Activated CD4-positive, alpha-beta T cell treated with anti-CD3 and anti-CD28 coated beads for 36 hours (primary cell): Measurements from ENCODE around the gene MILR1. TPM values are rescaled to one million over a fixed set of nuclear protein-coding genes. Genes with fewer than 3 reads are reported as not detected.
"Not testable (repeated sequence)": the region's sequence is repeated elsewhere in the genome, so short reads cannot be mapped to it uniquely, and the experiment has no call there.

Source experiments
- ATAC-seq: fragments of 200-7000 bp; cut with Tn5 transposase; one replicate; pipeline ENCODE4 v1.10.0; 2021; ENCODE audit warnings: mild to moderate bottlenecking, moderate library complexity
- CTCF ChIA-PET: fragments of 350-600 bp; sonication (Branson Sonifier 250); formaldehyde crosslinking; loops from one replicate; lab custom pipeline; 2021; ENCODE audit warnings: antibody characterized with exemption; lab: Charles Lee
- POLR2A ChIA-PET: fragments of 350-600 bp; sonication (Branson Sonifier 250); formaldehyde crosslinking; loops from one replicate; lab custom pipeline; 2021; ENCODE audit warnings: antibody characterized with exemption, inconsistent platforms; lab: Charles Lee
- DNase-seq: peaks from one replicate; pipeline ENCODE4 v3.0.0-alpha.2; 2020
- H3K27ac Mint-ChIP-seq: one replicate; pipeline ENCODE4 v1.8.0; 2021; ENCODE audit warnings: mixed read lengths
- H3K27me3 Mint-ChIP-seq: one replicate; pipeline ENCODE4 v1.8.0; 2021; ENCODE audit warnings: mixed read lengths
- H3K36me3 Mint-ChIP-seq: one replicate; pipeline ENCODE4 v1.8.0; 2021; ENCODE audit warnings: low read depth, mixed read lengths
- H3K4me1 Mint-ChIP-seq: one replicate; pipeline ENCODE4 v1.8.0; 2021; ENCODE audit warnings: mixed read lengths
- H3K4me3 Mint-ChIP-seq: one replicate; pipeline ENCODE4 v1.8.0; 2021; ENCODE audit warnings: mild to moderate bottlenecking, moderate library complexity, mixed read lengths
- H3K9me3 Mint-ChIP-seq: one replicate; pipeline ENCODE4 v1.8.0; 2021; ENCODE audit warnings: low read depth, mixed read lengths
- intact Hi-C, 2 experiments: fragments of 100-400 bp; cut with DNase I in 1 of 2; cut with micrococcal nuclease in 1 of 2; formaldehyde crosslinking; loops; one replicate each; pipeline versions ENCODE4 v1.14.2 to v1.15.1; 2022 to 2024; cut with DNase I, micrococcal nuclease
- total RNA-seq, 2 experiments: library from RNA; stranded (reverse); gene quantifications; one replicate each; pipeline ENCODE4 v1.2.3, GENCODE V29; 2021

Gene MILR1
- total RNA-seq, 2 experiments from 2014 or later, result 0.30 TPM; not detected in 1

GRCh38 chr17:64428406-64428805 lies 20.5 kb upstream of the MILR1 start:
- intact Hi-C loops, result no loop called here
- no peak for ATAC-seq
- CTCF ChIA-PET, result interaction anchor here (1.7 to 3.0 kb wide), 2 partner anchors 9 to 63 kb away, joined by 12 to 24 read pairs; no protein-coding TSS in a partner anchor
- H3K4me3 Mint-ChIP-seq, result no peak overlapping the region
- H3K4me1 Mint-ChIP-seq, result no peaks in the 10 kb centered on the region
- DNase-seq, result no peak
- no peaks in the 10 kb centered on the region for H3K9me3 Mint-ChIP-seq
- no peak overlapping the region for H3K27ac Mint-ChIP-seq
- H3K27me3 Mint-ChIP-seq, result no peaks in the 10 kb centered on the region
- POLR2A ChIA-PET, result no interaction called here
- no peaks in the 10 kb centered on the region for H3K36me3 Mint-ChIP-seq

- DNase-seq, H3K36me3 Mint-ChIP-seq, H3K27ac Mint-ChIP-seq, H3K9me3 Mint-ChIP-seq, H3K4me3 Mint-ChIP-seq, H3K27me3 Mint-ChIP-seq, intact Hi-C loops, H3K4me1 Mint-ChIP-seq: not testable (repeated sequence)
- ATAC-seq, result peak; percentile 42
- CTCF ChIA-PET, result interaction anchor here (0.8 to 2.4 kb wide), 3 partner anchors 8 to 194 kb away, joined by 3 to 24 read pairs (median 8); no protein-coding TSS in a partner anchor
- POLR2A ChIA-PET, result interaction anchor here (0.6 kb wide), 1 partner anchor 22 kb away, joined by 8 read pairs; no protein-coding TSS in a partner anchor
These were observed 18.9 kb upstream of the MILR1 start for GRCh38 chr17:64430036-64430435.

DNA sequence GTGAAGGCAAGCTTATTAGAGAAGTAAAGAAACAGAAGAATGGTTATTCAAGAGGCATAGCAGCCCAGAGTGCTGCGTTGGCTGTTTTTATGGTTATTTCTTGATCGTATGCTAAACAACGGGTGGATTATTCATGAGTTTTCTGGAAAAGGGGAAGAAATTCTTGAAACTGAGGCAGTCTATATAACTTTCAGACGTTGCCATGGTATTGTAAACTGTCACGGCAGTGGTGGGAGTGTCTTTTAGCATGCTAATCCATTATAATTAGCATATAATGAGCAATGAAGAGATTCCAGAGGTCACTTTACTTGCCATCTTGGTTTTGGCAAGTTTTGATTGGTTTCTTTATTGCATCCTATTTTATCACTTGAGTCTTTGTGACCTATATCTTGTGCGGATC lies 17.4 kb upstream of the MILR1 start:
- Mint-ChIP-seq H3K4me3 (no peak overlapping the region), H3K36me3 (no peaks in the 10 kb centered on the region), H3K27ac (no peak overlapping the region), H3K4me1 (no peaks in the 10 kb centered on the region), H3K27me3 (no peaks in the 10 kb centered on the region), H3K9me3 (peaks cover 4% of the 10 kb centered on the region)
- ChIA-PET POLR2A (no interaction called here), CTCF (interaction anchor here (2.4 kb wide), 1 partner anchor 10 kb away, joined by 8 read pairs; no protein-coding TSS in a partner anchor)
- DNase-seq (no peak), ATAC-seq (no peak)
- intact Hi-C loops, result no loop called here

DNA sequence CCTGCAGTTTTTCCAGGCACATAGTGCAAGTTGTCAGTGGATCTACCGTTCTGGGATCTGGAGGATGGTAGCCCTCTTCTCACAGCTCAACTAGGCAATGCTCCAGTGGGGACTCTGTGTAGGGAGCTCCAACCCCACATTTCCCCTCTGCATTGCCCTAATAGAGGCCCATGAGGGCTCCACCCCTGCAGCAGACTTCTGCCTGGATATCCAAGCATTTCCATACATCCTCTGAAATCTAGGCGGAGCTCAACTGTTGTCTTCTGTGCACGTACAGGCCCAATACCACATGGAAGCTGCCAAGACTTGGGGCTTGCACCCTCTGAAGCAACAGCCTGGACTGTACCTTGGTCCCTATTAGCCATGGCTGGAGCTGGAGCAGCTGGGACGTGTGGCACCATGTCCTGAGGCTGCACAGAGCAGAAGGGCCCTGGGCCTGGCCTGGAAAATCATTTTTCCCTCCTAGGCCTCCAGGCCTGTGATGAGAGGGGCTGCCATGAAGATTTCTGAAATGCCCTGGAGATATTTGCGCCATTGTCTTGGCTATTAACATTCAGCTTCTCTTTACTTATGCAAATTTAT lies 10.9 kb upstream of the MILR1 start:
- CTCF ChIA-PET, result interaction anchor here (0.9 to 1.1 kb wide), 3 partner anchors 27 to 117 kb away, joined by 3 read pairs; no protein-coding TSS in a partner anchor
- DNase-seq, result no peak
- POLR2A ChIA-PET, result interaction anchor here (0.7 kb wide), 1 partner anchor 10 kb away, joined by 9 read pairs; no protein-coding TSS in a partner anchor
- H3K27ac Mint-ChIP-seq, result no peak overlapping the region
- H3K4me3 Mint-ChIP-seq, result no peak overlapping the region
- peaks cover 11% of the 10 kb centered on the region for H3K36me3 Mint-ChIP-seq
- H3K9me3 Mint-ChIP-seq, result peaks cover 28% of the 10 kb centered on the region
- no peak for ATAC-seq
- intact Hi-C loops, result no loop called here
- no peaks in the 10 kb centered on the region for H3K27me3 Mint-ChIP-seq
- peaks cover 18% of the 10 kb centered on the region for H3K4me1 Mint-ChIP-seq

DNA sequence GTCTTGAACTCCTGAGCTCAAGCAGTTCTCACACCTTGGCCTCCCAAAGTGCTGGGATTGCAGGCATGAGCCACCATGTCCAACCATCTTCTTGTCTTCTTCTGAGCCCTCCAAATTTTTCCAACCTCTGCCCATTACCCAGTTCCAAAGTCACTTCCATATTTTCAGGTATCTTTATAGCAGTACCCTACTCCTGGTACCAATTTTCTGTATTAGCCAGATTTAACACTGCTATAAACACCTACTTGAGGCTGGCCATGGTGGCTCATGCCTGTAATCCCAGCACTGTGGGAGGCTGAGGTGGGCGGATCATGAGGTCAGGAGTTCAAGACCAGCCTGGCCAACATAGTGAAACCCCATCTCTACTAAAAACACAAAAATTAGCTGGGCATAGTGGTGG lies 9.4 kb upstream of the MILR1 start:
- CTCF ChIA-PET, ATAC-seq: not testable (repeated sequence)

DNA sequence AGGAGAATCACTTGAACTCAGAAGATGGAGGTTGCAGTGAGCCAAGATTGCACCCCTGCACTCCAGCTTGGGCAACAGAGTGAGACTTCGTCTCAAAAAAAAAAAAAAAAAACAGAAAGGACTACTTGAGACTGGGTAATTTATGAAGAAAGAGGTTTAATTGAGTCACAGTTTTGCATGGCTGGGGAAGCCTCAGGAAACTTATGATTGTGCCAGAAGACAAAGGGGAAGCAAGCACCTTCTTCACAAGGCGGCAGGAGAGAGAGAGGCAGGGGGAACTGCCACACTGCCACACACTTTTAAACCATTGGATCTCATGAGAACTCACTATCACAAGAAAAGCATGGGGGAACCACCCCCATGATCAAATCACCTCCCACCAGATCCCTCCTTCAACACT lies 9.0 kb upstream of the MILR1 start:
- peaks cover 11% of the 10 kb centered on the region for H3K36me3 Mint-ChIP-seq
- ATAC-seq, result no peak
- H3K9me3 Mint-ChIP-seq, result peaks cover 25% of the 10 kb centered on the region
- intact Hi-C loops, result no loop called here
- no peak overlapping the region for H3K4me3 Mint-ChIP-seq
- H3K4me1 Mint-ChIP-seq, result peaks cover 20% of the 10 kb centered on the region
- CTCF ChIA-PET, result no interaction called here
- no peak for DNase-seq
- H3K27ac Mint-ChIP-seq, result no peak overlapping the region
- no peaks in the 10 kb centered on the region for H3K27me3 Mint-ChIP-seq
- POLR2A ChIA-PET, result no interaction called here

More for the DNA sequence above, 9.4 kb upstream of the MILR1 start:
- DNase-seq, H3K27me3 Mint-ChIP-seq, H3K4me3 Mint-ChIP-seq, POLR2A ChIA-PET, intact Hi-C loops, H3K27ac Mint-ChIP-seq: not testable (repeated sequence)
- peaks cover 20% of the 10 kb centered on the region for H3K4me1 Mint-ChIP-seq
- peaks cover 25% of the 10 kb centered on the region for H3K9me3 Mint-ChIP-seq
- peaks cover 11% of the 10 kb centered on the region for H3K36me3 Mint-ChIP-seq

DNA sequence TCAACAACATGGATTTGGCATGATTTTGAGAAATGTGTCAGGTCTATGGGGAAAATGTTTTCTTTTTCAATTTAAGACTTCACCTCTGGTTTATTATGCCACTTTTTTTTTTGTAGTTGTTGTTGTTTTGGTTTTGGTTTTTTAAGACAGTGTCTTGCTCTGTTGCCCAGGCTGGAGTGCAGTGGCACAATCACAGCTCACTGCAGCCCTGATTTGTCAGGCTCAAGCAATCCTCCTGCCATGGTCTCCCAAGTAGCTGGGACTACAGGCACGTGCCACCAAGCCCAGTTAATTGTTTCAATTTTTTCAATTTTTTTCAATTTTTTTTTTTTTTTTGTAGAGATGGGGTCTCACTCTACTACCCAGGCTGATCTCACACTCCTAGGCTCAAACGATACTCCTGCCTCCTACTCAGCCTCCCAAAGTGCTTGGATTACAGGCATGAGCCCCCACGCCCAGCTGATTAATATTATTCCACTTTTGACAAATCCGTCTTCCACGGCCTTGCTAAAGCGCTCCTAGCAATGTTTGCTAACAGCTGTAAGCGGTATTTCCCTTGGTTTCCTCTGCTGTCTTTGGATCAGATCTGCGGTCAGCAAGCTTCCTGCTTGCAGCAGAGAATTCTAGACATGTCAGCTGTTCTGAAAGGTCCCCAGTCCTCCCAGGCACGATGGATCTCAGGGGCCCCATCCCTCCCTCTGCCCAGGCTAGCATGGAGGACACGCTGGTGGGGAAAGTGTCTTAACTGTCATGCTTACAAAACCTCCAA lies 7.0 kb upstream of the MILR1 start:
- Mint-ChIP-seq H3K27ac (peak overlapping the region; percentile 61), H3K9me3 (peaks cover 24% of the 10 kb centered on the region), H3K4me1 (peaks cover 20% of the 10 kb centered on the region), H3K4me3 (no peak overlapping the region), H3K36me3 (peaks cover 10% of the 10 kb centered on the region), H3K27me3 (no peaks in the 10 kb centered on the region)
- DNase-seq (peak; percentile 37), ATAC-seq (peak; percentile 61)
- POLR2A ChIA-PET, result no interaction called here
- CTCF ChIA-PET, result interaction anchor here (0.7 kb wide), 1 partner anchor 13 kb away, joined by 3 read pairs; no protein-coding TSS in a partner anchor
- intact Hi-C loops, result no loop called here

DNA sequence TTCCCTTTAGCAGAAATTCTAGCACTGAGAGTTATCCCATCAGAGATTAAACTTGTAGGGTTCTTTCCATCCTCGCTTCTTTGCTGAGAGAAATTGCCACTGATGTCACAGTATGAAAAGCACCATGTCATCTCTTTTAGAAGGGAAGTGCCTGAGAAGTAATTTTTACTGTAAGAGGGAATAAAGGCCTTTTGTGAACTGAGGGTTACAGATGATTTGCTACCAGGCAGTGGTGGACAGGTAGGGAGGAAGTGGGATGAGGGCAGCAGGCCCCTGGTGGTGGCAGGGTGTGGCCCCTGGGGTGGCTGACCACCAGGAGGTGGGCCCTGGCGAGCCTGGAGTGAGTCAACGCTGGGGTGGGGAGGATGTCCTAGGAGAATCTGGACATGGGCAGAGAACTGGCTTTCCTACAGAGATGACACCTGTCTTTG lies 6.4 kb upstream of the MILR1 start:
- CTCF ChIA-PET, result interaction anchor here (0.7 kb wide), 1 partner anchor 12 kb away, joined by 3 read pairs; no protein-coding TSS in a partner anchor
- Mint-ChIP-seq H3K36me3 (peaks cover 6% of the 10 kb centered on the region), H3K27me3 (no peaks in the 10 kb centered on the region), H3K9me3 (peaks cover 19% of the 10 kb centered on the region), H3K4me3 (no peak overlapping the region), H3K27ac (peak overlapping the region; percentile 61), H3K4me1 (peaks cover 20% of the 10 kb centered on the region)
- DNase-seq, result no peak
- ATAC-seq, result peak; percentile 28
- POLR2A ChIA-PET, result no interaction called here
- intact Hi-C loops, result no loop called here

DNA sequence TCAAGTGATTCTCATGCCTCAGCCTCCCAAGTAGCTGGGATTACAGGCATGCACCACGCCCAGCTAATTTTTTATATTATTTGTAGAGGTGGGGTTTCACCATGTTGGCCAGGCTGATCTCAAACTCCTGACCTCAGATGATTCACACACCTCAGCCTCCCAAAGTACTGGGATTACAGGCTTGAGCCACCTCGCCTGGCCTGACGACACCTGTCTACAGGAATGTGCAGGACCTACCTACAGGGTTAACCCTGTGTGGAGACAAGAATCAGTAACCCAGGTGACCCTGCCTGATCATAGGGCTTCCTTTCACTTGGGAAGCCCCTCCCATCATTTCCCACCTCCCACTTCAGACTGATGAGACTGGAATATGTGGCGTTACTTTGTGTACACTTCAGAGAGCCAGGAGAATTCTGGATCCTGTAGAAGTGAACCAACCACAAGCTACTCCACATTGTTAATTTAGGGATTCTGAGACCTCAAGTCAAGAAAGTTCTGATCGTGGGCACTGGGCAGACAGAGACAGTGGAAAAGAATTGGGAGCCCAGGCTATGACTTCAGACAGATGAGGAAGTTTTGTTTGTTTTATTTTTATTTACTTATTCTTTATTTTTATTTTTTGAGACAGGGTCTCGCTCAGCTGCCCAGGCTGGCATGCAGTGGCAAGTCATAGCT lies 5.7 kb upstream of the MILR1 start:
- Mint-ChIP-seq H3K27ac (no peak overlapping the region), H3K27me3 (no peaks in the 10 kb centered on the region), H3K36me3 (peaks cover 6% of the 10 kb centered on the region), H3K4me3 (no peak overlapping the region), H3K9me3 (peaks cover 12% of the 10 kb centered on the region), H3K4me1 (peaks cover 23% of the 10 kb centered on the region)
- intact Hi-C loops, result no loop called here
- ATAC-seq (no peak), DNase-seq (no peak)
- CTCF ChIA-PET, result interaction anchor here (0.7 to 1.1 kb wide), 4 partner anchors 23 to 139 kb away, joined by 3 to 5 read pairs (median 3); no protein-coding TSS in a partner anchor
- POLR2A ChIA-PET, result no interaction called here

- CTCF ChIA-PET, result interaction anchor here (1.4 kb wide), 1 partner anchor 28 kb away, joined by 3 read pairs; no protein-coding TSS in a partner anchor
- ATAC-seq, result peak; percentile 83
- intact Hi-C loops, result no loop called here
- POLR2A ChIA-PET, result interaction anchor here (0.6 kb wide), 1 partner anchor 9 kb away, joined by 9 read pairs; no protein-coding TSS in a partner anchor
- Mint-ChIP-seq H3K27ac (no peak overlapping the region), H3K9me3 (no peaks in the 10 kb centered on the region), H3K27me3 (no peaks in the 10 kb centered on the region), H3K36me3 (no peaks in the 10 kb centered on the region), H3K4me1 (peaks cover 15% of the 10 kb centered on the region), H3K4me3 (no peak overlapping the region)
- peak; percentile 24 for DNase-seq
These were observed 1.4 kb upstream of the MILR1 start for GRCh38 chr17:64447526-64447925.

- intact Hi-C loops, result no loop called here
- Mint-ChIP-seq H3K4me3 (no peak overlapping the region), H3K9me3 (no peaks in the 10 kb centered on the region), H3K27ac (no peak overlapping the region), H3K27me3 (no peaks in the 10 kb centered on the region), H3K36me3 (no peaks in the 10 kb centered on the region), H3K4me1 (peaks cover 9% of the 10 kb centered on the region)
- no peak for ATAC-seq
- CTCF ChIA-PET, result interaction anchor here (0.7 kb wide), 1 partner anchor 121 kb away, joined by 3 read pairs; no protein-coding TSS in a partner anchor
- DNase-seq, result no peak
- POLR2A ChIA-PET, result no interaction called here
These were observed 630 bp downstream of the MILR1 start for GRCh38 chr17:64449545-64449944.
